CD14-positive monocyte (primary cell): Measurements from ENCODE around the gene HTT-AS. TPM values are rescaled to one million over a fixed set of nuclear protein-coding genes. Genes with fewer than 3 reads are reported as not detected.

Experiments
- DNase-seq, 3 donors: peaks; one replicate each; pipeline ENCODE4 v3.0.0-alpha.2; 2011 to 2022
- H2AFZ ChIP-seq: 2 replicates; pipeline ENCODE4 v1.6.0; 2012; ENCODE audit warnings: mild to moderate bottlenecking, low read depth, low read length, inconsistent platforms; ENCODE audit not compliant: insufficient read depth, poor library complexity, severe bottlenecking
- H3K27ac ChIP-seq, 2 donors: 1 replicate in 1 of 2; 2 replicates in 1 of 2; pipeline ENCODE4 v1.5.1; 2012 to 2013; ENCODE audit warnings: low read length in 2 of 2, control low read depth in 1 of 2, inconsistent platforms in 1 of 2, low read depth in 1 of 2, mild to moderate bottlenecking in 1 of 2
- H3K27me3 ChIP-seq, 2 donors: one replicate each; pipeline versions ENCODE4 v1.6.0 to v1.6.1; 2011 to 2013; ENCODE audit warnings: low read length in 2 of 2; ENCODE audit not compliant: control insufficient read depth in 2 of 2, insufficient read depth in 2 of 2
- H3K36me3 ChIP-seq, 2 donors: replicated peaks in 1 of 2; 1 replicate in 1 of 2; 2 replicates in 1 of 2; pipeline versions ENCODE4 v1.5.1 to v1.6.1; 2012 to 2013; ENCODE audit warnings: low read length in 2 of 2, control low read depth in 1 of 2, inconsistent platforms in 1 of 2, mild to moderate bottlenecking in 1 of 2; ENCODE audit not compliant: insufficient read depth in 2 of 2, control insufficient read depth in 1 of 2
- H3K4me1 ChIP-seq, 2 donors: 1 replicate in 1 of 2; 2 replicates in 1 of 2; pipeline versions ENCODE4 v1.5.1 to v1.6.1; 2012 to 2013; ENCODE audit warnings: low read length in 2 of 2, control low read depth in 1 of 2, inconsistent platforms in 1 of 2, mild to moderate bottlenecking in 1 of 2, moderate library complexity in 1 of 2; ENCODE audit not compliant: insufficient read depth in 2 of 2, control insufficient read depth in 1 of 2
- H3K4me2 ChIP-seq: replicated peaks from 2 replicates; pipeline ENCODE3; 2012; ENCODE audit warnings: low read length, moderate library complexity, mild to moderate bottlenecking; ENCODE audit not compliant: poor library complexity, severe bottlenecking; ENCODE audit errors: extremely low read depth
- H3K4me3 ChIP-seq, 3 experiments: fragments of 200-600 bp in 1 of 3; sonication (generic) in 1 of 3; replicated peaks in 1 of 3; 1 replicate in 2 of 3; 2 replicates in 1 of 3; pipeline ENCODE4 v1.5.1; 2011 to 2013; ENCODE audit warnings: low read length in 3 of 3, mild to moderate bottlenecking in 3 of 3, control low read depth in 2 of 3, low read depth in 2 of 3, inconsistent platforms in 1 of 3, moderate library complexity in 1 of 3
- H3K79me2 ChIP-seq: 2 replicates; pipeline ENCODE4 v1.6.0; 2012; ENCODE audit warnings: mild to moderate bottlenecking, control low read depth, inconsistent platforms, low read length, moderate library complexity; ENCODE audit not compliant: insufficient read depth
- H3K9ac ChIP-seq: 2 replicates; pipeline ENCODE4 v1.6.0; 2017; ENCODE audit warnings: low read length, mild to moderate bottlenecking; ENCODE audit not compliant: insufficient read depth, poor library complexity, severe bottlenecking
- H3K9me3 ChIP-seq, 2 donors: replicated peaks in 1 of 2; 1 replicate in 1 of 2; 2 replicates in 1 of 2; pipeline versions ENCODE4 v1.5.1 to v1.6.1; 2012 to 2013; ENCODE audit warnings: low read length in 2 of 2, control low read depth in 1 of 2; ENCODE audit not compliant: control insufficient read depth in 1 of 2, insufficient read depth in 1 of 2
- H4K20me1 ChIP-seq: 2 replicates; pipeline ENCODE4 v1.6.0; 2012; ENCODE audit warnings: mild to moderate bottlenecking, low read length, control low read depth, moderate library complexity; ENCODE audit not compliant: insufficient read depth
- H3K27ac Mint-ChIP-seq, 7 donors: one replicate each; pipeline ENCODE4 v1.8.0; 2020; ENCODE audit warnings: mild to moderate bottlenecking in 7 of 7, mixed read lengths in 7 of 7, moderate library complexity in 6 of 7, inconsistent platforms in 2 of 7
- H3K27me3 Mint-ChIP-seq, 3 donors: one replicate each; pipeline ENCODE4 v1.8.0; 2021 to 2022; ENCODE audit warnings: low read depth in 3 of 3, mild to moderate bottlenecking in 3 of 3, mixed read lengths in 3 of 3, moderate library complexity in 3 of 3, inconsistent platforms in 1 of 3
- H3K36me3 Mint-ChIP-seq, 2 donors: one replicate each; pipeline ENCODE4 v1.8.0; 2020; ENCODE audit warnings: mixed read lengths in 2 of 2, inconsistent platforms in 1 of 2, mild to moderate bottlenecking in 1 of 2
- H3K4me1 Mint-ChIP-seq: one replicate; pipeline ENCODE4 v1.8.0; 2020; ENCODE audit warnings: mild to moderate bottlenecking, mixed read lengths
- H3K4me3 Mint-ChIP-seq, 2 donors: one replicate each; pipeline ENCODE4 v1.8.0; 2020; ENCODE audit warnings: mild to moderate bottlenecking in 2 of 2, mixed read lengths in 2 of 2, moderate library complexity in 1 of 2
- H3K9me3 Mint-ChIP-seq, 7 donors: one replicate each; pipeline ENCODE4 v1.8.0; 2020 to 2022; ENCODE audit warnings: mixed read lengths in 7 of 7, mild to moderate bottlenecking in 6 of 7, moderate library complexity in 6 of 7, inconsistent platforms in 2 of 7
- CTCF ChIP-seq: fragments of 200-600 bp; IDR thresholded peaks from one replicate; pipeline ENCODE4 v1.8.0; 2022; ENCODE audit warnings: antibody characterized with exemption, mild to moderate bottlenecking
- WGBS: methylation state at CpG from one replicate; pipeline ENCODE4 v1.1.5; 2013; ENCODE audit warnings: missing lambda C conversion rate; ENCODE audit not compliant: insufficient coverage; 5-methylcytosine and 5-hydroxymethylcytosine counted together
- intact Hi-C, 2 donors: fragments of 100-400 bp; cut with micrococcal nuclease; formaldehyde crosslinking; loops; one replicate each; pipeline versions ENCODE4 v1.15.0 to v1.15.1; 2023
- polyA plus RNA-seq, 3 donors: library from polyadenylated mRNA; depleted of rRNA in 1 of 3; unstranded in 2 of 3; stranded (reverse) in 1 of 3; fragments of 300-500 nt in 2 of 3; fragments of >200 nt in 1 of 3; fragmentation: Illumina TruSeq in 2 of 3; gene quantifications; 1 replicate in 2 of 3; 2 replicates in 1 of 3; pipeline ENCODE4 v1.2.3, GENCODE V29; 2012 to 2021

HTT-AS gene
- polyA plus RNA-seq, 3 donors, result not detected

DNA sequence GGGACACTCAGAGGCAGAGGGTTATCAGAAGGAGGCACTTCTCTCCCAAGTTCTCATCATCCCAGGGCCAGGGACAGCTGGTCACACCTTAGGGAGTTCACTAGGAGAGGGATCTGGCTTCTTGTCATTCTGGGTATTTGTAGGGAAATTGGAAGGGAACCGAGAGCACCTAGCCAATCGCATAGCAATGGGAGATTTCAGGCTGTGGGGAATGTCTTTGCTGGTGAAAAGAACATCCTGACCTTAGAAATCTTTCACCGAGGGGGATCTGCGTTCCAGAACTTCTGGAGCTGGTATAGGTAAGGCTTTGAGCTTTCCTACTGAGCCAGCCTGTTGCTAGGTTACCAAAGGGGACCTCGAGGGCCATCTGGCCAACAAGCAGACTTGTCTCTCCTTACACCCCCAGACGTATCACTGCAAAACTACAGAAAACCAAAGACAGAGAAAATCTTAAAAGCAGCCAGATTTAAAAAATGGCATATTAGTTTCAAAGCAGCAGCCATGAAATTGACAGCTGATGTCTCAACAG, 6.8 kb downstream of the HTT-AS start:
- Histone ChIP-seq H3K4me1 (peaks cover 6 to 14% of the 10 kb centered on the region in 2 donors), H4K20me1 (no peaks in the 10 kb centered on the region), H3K27ac (no peak overlapping the region), H3K79me2 (no peaks in the 10 kb centered on the region), H3K36me3 (no peaks in the 10 kb centered on the region), H3K9me3 (no peaks in the 10 kb centered on the region), H3K4me3 (no peak overlapping the region), H3K27me3 (no peaks in the 10 kb centered on the region), H3K4me2 (no peak overlapping the region), H2AFZ (no peak overlapping the region), H3K9ac (no peak overlapping the region)
- no peak for DNase-seq
- 87% methylated on average over 4 of the region's 6 CpGs for WGBS
- intact Hi-C loops, result no loop called here
- H3K9me3 Mint-ChIP-seq, result peaks cover 0 to 10% (median 0%) of the 10 kb centered on the region in 7 donors
- H3K36me3 Mint-ChIP-seq, result peaks cover 7 to 10% of the 10 kb centered on the region in 2 donors
- H3K27me3 Mint-ChIP-seq, result peaks cover 0 to 9% (median 8%) of the 10 kb centered on the region in 3 donors
- peaks cover 17% of the 10 kb centered on the region for H3K4me1 Mint-ChIP-seq
- no peak for TF ChIP-seq CTCF
- H3K4me3 Mint-ChIP-seq, result no peak overlapping the region
- no peak overlapping the region for H3K27ac Mint-ChIP-seq

DNA sequence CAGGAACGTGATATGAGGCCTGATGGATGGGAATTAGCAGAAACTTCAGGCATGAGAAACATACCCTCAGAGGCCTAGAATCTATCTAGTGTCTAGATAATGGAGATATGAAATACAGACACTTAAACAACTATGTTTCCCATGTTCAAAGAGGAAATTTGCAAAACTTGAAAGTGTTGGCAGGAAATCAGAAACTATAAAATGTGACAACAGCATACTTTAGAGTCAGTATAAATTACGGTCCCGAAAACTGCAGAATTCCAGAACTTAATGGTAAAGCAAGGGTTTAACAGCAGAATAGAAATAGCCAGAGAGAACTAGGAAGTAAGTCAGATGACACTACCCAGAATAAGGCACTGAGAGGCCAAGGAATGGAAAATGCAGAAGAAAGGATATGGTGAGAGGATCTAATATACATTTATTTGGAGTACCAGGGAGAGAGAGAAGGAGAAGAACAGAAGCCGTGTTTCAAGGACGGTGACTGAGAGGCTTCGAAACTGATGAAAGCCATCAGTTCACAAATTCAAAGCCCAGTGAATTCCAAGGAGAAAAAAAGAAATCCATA, 7.4 kb downstream of the HTT-AS start:
- H3K79me2 ChIP-seq, result no peaks in the 10 kb centered on the region
- no peak overlapping the region for H3K9ac ChIP-seq
- H3K36me3 ChIP-seq, result no peaks in the 10 kb centered on the region
- intact Hi-C loops, result no loop called here
- no peak overlapping the region for H3K4me3 Mint-ChIP-seq
- peaks cover 24% of the 10 kb centered on the region for H3K4me1 Mint-ChIP-seq
- H4K20me1 ChIP-seq, result no peaks in the 10 kb centered on the region
- no peak for TF ChIP-seq CTCF
- H3K9me3 ChIP-seq, result no peaks in the 10 kb centered on the region
- no peak for DNase-seq
- H2AFZ ChIP-seq, result no peak overlapping the region
- peaks cover 0 to 9% (median 8%) of the 10 kb centered on the region in 3 donors for H3K27me3 Mint-ChIP-seq
- H3K4me3 ChIP-seq, result no peak overlapping the region
- H3K4me1 ChIP-seq, result peaks cover 12 to 20% of the 10 kb centered on the region in 2 donors
- H3K27me3 ChIP-seq, result no peaks in the 10 kb centered on the region
- no peak overlapping the region for H3K27ac ChIP-seq
- H3K9me3 Mint-ChIP-seq, result peaks cover 0 to 10% (median 0%) of the 10 kb centered on the region in 7 donors
- 100% methylated on average over 2 of the region's 6 CpGs for WGBS
- peaks cover 7 to 10% of the 10 kb centered on the region in 2 donors for H3K36me3 Mint-ChIP-seq
- peak overlapping the region in 2 of 7 donors; percentile 32 to 48 for H3K27ac Mint-ChIP-seq
- H3K4me2 ChIP-seq, result no peak overlapping the region
